Measurements from ENCODE around the gene MAP2K5.

The MAP2K5 gene

DNA sequence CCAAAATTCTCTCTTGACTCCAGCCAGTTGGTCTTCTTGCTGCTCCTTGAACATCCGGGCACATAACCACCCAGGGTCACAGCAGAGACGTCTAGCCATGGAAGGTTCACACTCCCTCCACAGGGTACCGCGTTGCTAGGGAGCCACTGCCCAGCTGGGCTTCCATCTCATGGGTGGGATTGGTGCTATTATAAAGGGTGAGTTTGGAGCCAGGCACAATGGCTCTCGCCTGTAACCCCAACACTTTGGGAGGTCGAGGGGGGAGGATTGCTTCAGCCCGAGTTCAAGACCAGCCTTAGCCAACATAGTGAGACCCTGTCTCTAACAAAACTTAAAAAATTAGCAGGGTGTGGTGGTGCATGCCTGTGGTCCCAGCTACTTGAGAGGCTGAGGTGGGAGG, 265.3 kb downstream of the MAP2K5 start:
- Histone ChIP-seq H3K27ac (ENCODE audit: low read depth, low read length, poor library complexity, severe bottlenecking) (peak overlapping the region; percentile 86), H3K9me2 (ENCODE audit: low read depth, low read length) (no peaks in the 10 kb centered on the region), H3K4me3 (ENCODE audit: low read depth, low read length, poor library complexity, severe bottlenecking) (no peak overlapping the region), H3K9ac (ENCODE audit: low read length) (no peak overlapping the region), H3K36me3 (ENCODE audit: insufficient read depth, low read length) (no peaks in the 10 kb centered on the region), H3K9me3 (ENCODE audit: low read length) (no peaks in the 10 kb centered on the region), H4K20me1 (ENCODE audit: insufficient read depth, low read length) (no peaks in the 10 kb centered on the region), H3K79me2 (ENCODE audit: insufficient read depth, low read length) (no peaks in the 10 kb centered on the region), H3K27me3 (ENCODE audit: insufficient read depth, low read length) (no peaks in the 10 kb centered on the region), H3K4me2 (ENCODE audit: low read length) (no peak overlapping the region), H3F3A (ENCODE audit: insufficient read depth, low read length) (no peaks in the 10 kb centered on the region), H3K4me1 (ENCODE audit: insufficient read depth, low read length, severe bottlenecking) (peaks cover 64% of the 10 kb centered on the region), H2AFZ (ENCODE audit: low read length) (no peak overlapping the region)
- TF ChIP-seq, protein P1, sequence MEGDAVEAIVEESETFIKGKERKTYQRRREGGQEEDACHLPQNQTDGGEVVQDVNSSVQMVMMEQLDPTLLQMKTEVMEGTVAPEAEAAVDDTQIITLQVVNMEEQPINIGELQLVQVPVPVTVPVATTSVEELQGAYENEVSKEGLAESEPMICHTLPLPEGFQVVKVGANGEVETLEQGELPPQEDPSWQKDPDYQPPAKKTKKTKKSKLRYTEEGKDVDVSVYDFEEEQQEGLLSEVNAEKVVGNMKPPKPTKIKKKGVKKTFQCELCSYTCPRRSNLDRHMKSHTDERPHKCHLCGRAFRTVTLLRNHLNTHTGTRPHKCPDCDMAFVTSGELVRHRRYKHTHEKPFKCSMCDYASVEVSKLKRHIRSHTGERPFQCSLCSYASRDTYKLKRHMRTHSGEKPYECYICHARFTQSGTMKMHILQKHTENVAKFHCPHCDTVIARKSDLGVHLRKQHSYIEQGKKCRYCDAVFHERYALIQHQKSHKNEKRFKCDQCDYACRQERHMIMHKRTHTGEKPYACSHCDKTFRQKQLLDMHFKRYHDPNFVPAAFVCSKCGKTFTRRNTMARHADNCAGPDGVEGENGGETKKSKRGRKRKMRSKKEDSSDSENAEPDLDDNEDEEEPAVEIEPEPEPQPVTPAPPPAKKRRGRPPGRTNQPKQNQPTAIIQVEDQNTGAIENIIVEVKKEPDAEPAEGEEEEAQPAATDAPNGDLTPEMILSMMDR (IDR thresholded peaks at IDR 0.05; ENCODE audit: low read length) = no peak
- no peak for TF ChIP-seq EZH2 (IDR thresholded peaks at IDR 0.05; ENCODE audit: borderline replicate concordance, low read length)

DNA sequence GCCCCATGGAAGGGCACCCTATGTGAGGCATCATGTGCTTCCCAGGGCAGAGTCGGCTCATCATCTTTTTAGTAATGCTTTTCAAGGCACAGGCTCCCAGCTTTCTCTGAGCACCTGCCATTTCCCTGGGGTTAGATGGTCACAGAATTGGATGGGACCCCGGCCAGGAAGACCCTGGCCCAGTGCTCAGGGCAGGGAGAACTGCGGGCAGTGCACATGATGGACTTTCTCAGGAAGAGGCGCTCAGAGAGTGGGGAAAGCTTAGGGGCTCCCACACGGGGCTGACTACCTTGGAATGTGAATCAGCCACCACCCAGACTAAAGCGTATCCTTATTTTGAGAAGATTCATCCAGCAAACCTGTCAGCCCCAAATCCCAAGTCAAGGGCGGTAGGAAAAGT, 266.3 kb downstream of the MAP2K5 start:
- Histone ChIP-seq H3K27ac (ENCODE audit: low read depth, low read length, poor library complexity, severe bottlenecking) (peak overlapping the region; percentile 38), H3K9ac (ENCODE audit: low read length) (no peak overlapping the region), H2AFZ (ENCODE audit: low read length) (no peak overlapping the region), H3F3A (ENCODE audit: insufficient read depth, low read length) (no peaks in the 10 kb centered on the region), H3K9me3 (ENCODE audit: low read length) (no peaks in the 10 kb centered on the region), H3K36me3 (ENCODE audit: insufficient read depth, low read length) (no peaks in the 10 kb centered on the region), H3K79me2 (ENCODE audit: insufficient read depth, low read length) (no peaks in the 10 kb centered on the region), H4K20me1 (ENCODE audit: insufficient read depth, low read length) (no peaks in the 10 kb centered on the region), H3K4me3 (ENCODE audit: low read depth, low read length, poor library complexity, severe bottlenecking) (no peak overlapping the region), H3K4me1 (ENCODE audit: insufficient read depth, low read length, severe bottlenecking) (peaks cover 64% of the 10 kb centered on the region), H3K27me3 (ENCODE audit: insufficient read depth, low read length) (no peaks in the 10 kb centered on the region), H3K9me2 (ENCODE audit: low read depth, low read length) (no peaks in the 10 kb centered on the region), H3K4me2 (ENCODE audit: low read length) (no peak overlapping the region)
- TF ChIP-seq, protein P1 (IDR thresholded peaks at IDR 0.05; ENCODE audit: low read length) = no peak
- no peak for TF ChIP-seq EZH2 (IDR thresholded peaks at IDR 0.05; ENCODE audit: borderline replicate concordance, low read length)

DNA sequence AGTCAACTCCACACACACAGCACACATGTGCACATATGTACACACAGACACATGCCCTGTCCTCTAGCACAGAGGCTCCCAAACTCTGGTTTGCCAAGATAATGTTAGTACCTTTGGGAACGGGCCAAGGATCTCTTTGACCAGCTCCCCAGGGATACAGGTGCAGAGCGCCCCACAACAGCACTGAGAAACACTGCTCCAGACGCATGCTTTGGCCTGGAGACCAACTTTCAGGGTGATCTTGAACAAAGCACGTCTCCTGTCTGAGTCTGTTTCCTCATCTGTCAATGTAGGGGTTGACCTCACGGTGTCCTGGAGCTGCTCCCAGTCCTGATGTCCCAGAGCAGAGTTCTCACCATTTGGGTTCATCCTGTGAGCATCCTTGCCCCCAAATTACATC, 266.9 kb downstream of the MAP2K5 start:
- Histone ChIP-seq H3K9me3 (ENCODE audit: low read length) (no peaks in the 10 kb centered on the region), H3K27me3 (ENCODE audit: insufficient read depth, low read length) (no peaks in the 10 kb centered on the region), H3K9ac (ENCODE audit: low read length) (no peak overlapping the region), H4K20me1 (ENCODE audit: insufficient read depth, low read length) (no peaks in the 10 kb centered on the region), H3K4me3 (ENCODE audit: low read depth, low read length, poor library complexity, severe bottlenecking) (no peak overlapping the region), H3K27ac (ENCODE audit: low read depth, low read length, poor library complexity, severe bottlenecking) (peak overlapping the region; percentile 38), H3K36me3 (ENCODE audit: insufficient read depth, low read length) (no peaks in the 10 kb centered on the region), H3K79me2 (ENCODE audit: insufficient read depth, low read length) (no peaks in the 10 kb centered on the region), H3F3A (ENCODE audit: insufficient read depth, low read length) (no peaks in the 10 kb centered on the region), H2AFZ (ENCODE audit: low read length) (no peak overlapping the region), H3K9me2 (ENCODE audit: low read depth, low read length) (no peaks in the 10 kb centered on the region), H3K4me2 (ENCODE audit: low read length) (no peak overlapping the region), H3K4me1 (ENCODE audit: insufficient read depth, low read length, severe bottlenecking) (peaks cover 62% of the 10 kb centered on the region)
- TF ChIP-seq, protein P1 (IDR thresholded peaks at IDR 0.05; ENCODE audit: low read length) = no peak
- no peak for TF ChIP-seq EZH2 (IDR thresholded peaks at IDR 0.05; ENCODE audit: borderline replicate concordance, low read length)

Data from OCI-LY1 (cell line).